Stimulated activated CD4-positive, alpha-beta T cell treated with anti-CD3 and anti-CD28 coated beads, Interleukin-1b, Interleukin-23, amount 100 ng/mL, for 4 hours (primary cell): Measurements from ENCODE around the gene DEPDC4.
"Not testable (repeated sequence)": the region's sequence is repeated elsewhere in the genome, so short reads cannot be mapped to it uniquely, and the experiment has no call there.

Experiments
- DNase-seq, 2 donors: peaks; one replicate each; pipeline ENCODE4 v3.0.0-alpha.2; 2020; ENCODE audit warnings: low read depth in 2 of 2

DEPDC4 gene

DNA sequence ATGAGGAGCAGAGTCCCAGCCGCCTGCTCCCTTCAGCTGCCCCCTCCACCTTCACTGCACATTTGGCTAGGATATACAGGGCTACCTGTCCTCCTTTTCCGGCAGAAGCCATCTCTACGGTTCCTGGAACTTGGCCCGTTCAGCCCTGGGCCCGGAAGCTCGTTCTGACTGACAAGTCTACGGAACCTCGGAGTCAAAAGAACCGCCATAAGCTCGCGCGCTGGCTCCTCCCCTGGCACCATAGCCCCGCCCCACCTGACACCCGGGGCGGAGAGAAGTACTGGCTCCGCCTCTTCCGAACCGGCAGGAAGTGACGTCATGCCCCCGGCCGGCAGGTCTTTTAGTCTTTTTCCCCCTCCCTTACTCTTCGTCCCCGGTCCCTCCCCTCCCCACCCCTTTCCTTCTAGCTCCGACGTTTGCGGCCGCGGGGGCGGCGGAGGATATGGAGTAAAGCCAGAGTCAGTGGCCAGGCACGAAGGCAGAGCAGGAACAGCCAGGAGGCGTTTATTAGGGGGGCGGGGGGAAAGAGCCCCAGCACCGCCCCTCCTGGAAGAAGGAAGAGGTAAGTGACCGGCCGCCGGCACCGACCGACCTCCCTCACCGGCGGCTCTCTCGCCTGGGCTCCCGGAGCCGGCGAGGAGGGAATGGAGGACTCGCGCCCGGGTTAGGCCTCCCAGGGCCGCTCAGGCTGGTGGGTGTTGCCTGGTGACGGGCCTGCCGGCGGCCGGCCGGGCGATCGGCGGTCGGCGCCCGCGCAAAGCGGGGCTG is at the start of gene DEPDC4, which contains the start of gene SCYL2:
DEPDC4 (minus strand) TSS at position 245 of the 768 bp plus-strand sequence; CDS start at position 242, 3 bp downstream.
SCYL2 (plus strand) TSS at position 343 of the 768 bp plus-strand sequence. CDS start 15,794 bp downstream, outside the sequence.
- DNase-seq, result peak; percentile 87 to 92

DNA sequence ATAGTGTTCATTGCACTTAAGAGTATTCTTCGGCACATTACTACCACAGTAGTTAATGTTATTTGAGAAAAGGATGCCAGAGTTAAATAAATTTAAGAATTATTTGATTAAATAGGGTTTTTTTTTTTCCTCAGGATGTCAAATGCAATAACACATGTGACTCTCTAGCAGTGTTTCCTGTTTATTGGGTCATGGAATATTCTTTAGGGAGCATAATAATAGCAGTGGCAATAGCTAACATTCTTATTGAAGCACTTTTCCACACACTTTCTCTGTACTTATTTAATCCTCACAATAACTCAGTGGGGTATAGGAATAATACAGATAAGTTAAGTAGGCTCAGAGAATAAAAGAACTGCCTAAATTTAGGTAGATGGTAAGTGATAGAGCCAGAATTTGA is 44.4 kb upstream of the DEPDC4 start:
- no peak for DNase-seq

DNA sequence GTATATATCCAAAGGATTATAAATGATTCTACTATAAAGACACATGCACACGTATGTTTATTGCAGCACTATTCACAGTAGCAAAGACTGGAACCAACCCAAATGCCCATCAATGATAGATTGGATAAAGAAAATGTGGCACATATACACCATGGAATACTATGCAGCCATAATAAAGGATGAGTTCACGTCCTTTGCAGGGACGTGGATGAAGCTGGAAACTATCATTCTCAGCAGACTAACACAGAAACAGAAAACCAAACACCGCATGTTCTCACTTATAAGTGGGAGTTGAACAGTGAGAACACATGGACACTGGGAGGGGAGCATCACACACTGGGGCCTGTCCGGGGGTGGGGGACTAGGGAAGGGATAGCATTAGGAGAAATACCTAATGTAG is 41.3 kb upstream of the DEPDC4 start:
- DNase-seq, result not testable (repeated sequence)

DNA sequence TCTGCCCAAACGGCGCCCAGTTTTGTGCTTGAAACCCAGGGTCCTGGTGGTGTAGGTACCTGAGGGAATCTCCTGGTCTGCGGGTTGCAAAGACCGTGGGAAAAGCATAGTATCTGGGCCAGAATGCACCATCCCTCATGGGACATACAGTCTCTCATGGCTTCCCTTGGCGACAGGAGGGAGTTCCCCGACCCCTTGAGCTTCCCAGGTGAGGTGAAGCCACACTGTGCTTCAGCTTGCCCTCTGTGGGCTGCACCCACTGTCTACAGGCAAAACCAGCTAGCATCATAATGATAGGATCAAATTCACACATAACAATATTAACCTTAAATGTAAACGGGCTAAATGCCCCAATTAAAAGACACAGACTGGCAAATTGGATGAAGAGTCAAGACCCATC is 37.5 kb upstream of the DEPDC4 start:
- not testable (repeated sequence) for DNase-seq

DNA sequence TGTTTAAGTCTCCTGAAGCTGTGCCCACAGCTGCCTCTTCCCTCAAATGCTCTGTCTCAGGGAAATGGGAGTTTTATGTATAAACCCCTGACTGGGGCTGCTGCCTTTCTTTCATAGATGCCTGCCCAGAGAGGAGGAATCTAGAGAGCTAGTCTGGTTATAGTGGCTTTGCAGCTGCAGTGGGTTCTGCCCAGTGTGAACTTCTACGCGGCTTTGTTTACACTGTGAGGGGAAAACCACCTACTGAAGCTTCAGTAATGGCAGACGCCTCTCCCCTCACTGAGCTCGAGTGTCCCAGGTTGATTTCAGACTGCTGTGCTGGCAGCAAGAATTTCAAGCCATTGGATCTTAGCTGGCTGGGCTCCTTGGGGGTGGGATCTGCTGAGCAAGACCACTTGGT is 37.0 kb upstream of the DEPDC4 start:
- DNase-seq, result no peak

DNA sequence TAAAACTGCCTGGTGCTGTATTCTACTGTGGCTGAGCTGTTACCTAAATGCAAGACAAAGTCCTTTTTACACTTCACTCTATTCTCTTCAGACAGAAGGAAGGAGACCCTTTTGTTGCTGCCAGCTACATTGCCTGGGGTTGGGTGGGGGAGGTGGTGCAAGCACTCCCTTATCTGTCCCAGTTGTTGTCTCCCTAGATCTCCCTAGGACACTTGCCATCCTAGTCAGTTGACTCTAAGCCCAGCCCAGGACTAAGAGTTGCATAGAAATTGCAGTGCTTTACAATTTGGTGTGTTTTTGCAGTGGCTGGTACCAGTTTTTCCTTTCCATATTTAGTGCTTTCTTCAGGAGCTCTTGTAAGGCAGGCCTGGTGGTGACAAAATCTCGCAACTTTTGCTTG is 35.2 kb upstream of the DEPDC4 start:
- no peak for DNase-seq

DNA sequence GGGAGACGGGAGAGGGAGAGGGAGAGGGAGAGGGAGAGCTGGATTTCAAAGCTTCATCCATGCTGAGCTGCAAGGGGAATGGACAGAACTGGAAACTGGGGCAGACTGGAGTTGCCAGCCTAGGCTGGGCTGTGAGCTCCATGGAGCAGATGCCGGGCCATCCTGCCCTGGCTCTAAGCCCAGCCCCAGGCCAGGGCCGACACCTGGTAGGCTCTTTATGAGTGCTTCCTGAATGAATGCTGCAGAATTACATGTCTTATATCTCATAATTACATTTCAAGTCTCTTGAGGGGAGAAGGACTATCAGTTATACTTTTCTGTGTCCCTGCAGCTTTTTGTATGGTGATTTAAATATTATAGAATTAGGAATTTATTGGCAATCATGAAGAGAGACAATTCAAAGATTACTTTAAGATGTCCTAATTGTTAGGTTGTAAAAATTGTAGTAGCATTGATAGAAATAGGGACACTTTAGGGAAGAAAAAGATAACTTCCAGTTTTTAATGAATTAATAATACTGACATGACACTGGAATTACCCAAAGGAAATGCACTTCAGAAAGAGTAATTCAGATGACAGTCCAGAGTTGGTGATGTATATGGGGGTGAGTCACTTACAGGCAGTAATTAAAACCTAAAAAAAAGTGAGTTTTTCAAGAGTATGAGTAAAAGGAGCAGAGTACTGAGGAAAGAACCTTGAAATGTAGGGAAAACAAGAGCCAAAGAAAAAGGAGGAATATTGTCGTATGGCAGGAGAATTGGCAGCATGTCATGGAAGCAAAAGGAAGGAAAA is 29.1 kb upstream of the DEPDC4 start:
- no peak for DNase-seq

DNA sequence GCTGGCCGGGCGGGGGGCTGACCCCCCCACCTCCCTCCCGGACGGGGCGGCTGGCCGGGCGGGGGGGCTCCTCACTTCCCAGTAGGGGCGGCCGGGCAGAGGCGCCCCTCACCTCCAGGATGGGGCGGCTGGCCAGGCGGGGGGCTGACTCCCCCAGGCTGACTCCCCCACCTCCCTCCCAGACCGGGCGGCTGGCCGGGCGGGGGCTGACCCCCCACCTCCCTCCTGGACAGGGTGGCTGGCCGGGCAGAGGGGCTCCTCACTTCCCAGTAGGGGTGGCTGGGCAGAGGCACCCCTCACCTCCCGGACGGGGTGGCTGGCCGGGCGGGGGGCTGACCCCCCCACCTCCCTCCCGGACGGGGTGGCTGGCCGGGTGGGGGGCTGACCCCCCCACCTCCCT is 27.5 kb upstream of the DEPDC4 start:
- not testable (repeated sequence) for DNase-seq

DNA sequence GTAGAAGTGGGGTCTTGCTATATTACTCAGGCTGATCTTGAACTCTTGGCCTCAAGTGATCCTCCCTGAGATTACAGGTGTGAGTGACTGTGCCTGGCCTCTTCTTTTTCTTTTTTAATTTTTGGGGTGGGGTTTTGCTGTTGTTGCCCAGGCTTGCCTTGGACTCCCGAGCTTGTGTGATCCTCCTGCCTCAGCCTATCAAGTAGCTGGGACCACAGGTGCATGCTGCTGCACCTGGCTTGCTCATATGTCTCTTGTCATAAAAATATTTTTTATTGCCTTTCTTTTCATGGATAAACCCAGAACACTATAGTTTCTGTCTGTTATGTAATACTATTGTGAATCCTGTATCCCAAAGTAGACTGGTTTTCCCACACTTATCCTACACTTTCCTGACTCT is 26.1 kb upstream of the DEPDC4 start:
- DNase-seq, result no peak

DNA sequence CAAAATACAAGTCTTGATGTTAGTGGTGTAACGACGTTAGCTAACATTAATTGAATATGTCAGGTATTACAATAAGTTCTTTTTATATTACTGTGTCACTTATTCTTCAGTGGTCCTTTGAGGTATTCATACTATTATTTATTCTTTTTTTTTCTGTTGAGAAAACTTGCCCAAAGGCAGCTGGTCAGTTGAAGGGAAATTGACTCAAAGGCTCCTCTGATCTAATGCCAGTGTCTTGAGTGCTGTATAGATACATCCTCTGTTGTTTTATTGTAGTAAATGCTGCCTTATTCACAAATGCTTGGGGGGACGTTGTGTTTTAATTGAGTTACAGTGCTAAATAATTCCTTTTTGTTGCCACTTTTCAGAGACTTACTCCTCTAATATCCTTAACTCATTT is 23.1 kb upstream of the DEPDC4 start:
- DNase-seq, result no peak

DNA sequence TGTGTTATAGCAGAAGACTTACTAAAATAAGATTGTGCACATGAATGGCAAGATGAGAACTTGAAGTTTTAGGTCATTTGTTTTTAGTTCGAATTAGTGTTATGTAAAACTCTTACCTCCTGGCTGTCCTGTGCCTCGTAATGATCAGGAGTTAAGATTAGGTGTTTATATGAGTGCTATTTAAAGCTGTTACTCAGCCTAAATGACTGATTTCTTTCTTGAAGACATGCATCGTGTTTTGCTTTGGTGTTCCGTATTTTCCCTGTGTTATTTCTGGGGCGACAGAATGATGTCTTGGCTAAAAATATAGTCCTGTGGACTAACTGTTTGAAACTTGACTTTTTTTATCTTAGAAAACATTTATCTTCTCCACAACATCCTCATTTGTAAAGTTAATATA is 22.2 kb upstream of the DEPDC4 start:
- DNase-seq, result no peak

DNA sequence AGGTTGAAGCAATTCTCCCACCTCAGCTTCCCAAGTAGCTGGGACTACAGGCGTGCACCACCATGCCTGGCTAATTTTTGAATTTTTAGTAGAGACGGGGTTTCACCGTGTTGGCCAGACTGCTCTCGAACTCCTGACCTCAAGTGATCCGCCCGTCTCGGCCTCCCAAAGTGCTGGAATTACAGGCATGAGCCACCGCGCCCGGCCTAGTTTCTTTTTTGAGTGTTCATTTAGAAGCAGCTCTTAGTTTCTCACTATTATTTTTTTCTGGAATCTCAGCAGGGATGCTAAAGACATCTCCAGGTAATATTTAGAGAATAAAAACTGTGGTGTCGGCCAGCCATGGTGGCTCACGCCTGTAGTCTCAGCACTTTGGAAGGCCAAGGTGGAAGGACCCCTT is 17.7 kb upstream of the DEPDC4 start:
- not testable (repeated sequence) for DNase-seq

DNA sequence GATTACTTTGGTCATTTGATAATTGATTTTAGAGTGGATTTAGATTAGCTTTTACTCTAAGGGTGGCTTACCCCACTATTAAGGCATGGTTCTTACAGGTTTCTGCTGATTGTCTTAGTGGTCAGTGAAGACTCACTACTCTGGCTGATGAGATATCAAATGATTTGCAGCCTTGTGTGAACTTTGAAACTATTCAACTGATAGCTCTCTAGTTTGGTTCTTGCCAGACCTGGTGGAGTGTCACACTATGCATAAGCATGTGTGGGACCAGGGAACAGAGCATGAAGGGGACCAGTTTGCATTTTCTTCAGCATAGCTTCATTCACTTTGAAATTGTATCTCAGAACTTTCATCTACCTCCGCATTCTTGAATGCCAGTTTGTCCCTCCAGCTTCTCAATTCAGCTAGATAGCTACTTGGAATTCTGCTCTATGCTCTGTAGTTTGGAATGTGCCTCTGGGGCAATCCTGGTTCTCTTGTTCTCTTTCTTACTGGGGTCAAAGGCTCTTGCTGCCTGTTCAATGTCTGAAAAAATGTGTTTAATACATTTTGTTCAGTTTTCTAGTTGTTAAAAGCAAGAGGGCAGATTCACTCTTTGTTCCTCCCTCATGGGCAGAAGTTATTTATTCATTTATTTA is 12.8 kb upstream of the DEPDC4 start:
- no peak for DNase-seq

DNA sequence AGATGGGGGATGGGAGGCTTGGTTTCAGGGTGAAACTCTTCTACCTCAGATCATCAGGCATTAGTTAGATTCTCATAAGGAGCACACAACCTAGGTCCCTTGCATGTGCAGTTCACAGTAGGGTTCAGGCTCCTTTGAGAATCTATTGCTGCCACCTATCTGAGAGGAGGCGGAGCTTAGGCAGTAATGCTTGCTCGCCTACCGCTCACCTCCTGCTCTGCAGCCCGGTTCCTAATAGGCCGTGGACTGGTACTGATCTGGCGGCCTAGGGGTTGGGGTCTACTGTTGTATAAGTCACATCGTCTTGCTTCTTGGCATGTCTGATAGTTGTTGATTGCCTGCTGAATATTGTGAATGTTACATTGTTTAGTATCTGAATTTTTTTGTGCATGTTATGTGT is 12.3 kb upstream of the DEPDC4 start:
- no peak for DNase-seq

DNA sequence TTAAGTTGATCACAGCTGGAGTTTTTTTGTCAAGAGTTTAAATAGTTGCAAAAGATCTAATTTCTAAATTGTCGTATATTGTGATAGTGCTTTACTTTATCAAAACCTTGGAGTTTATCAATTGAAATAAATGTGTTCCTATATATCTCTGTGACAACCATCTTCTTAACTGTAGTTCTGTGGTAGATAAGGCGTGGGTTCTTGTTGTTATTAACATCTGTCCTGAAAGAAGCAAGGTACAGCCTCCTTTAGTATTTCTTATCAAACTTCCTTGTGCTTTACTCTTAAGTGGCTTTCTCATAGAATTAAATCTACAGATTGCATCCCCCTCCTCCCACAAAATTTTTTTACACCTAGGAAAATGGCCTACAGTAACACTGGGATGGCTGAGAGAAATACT is 7.4 kb upstream of the DEPDC4 start:
- no peak for DNase-seq

DNA sequence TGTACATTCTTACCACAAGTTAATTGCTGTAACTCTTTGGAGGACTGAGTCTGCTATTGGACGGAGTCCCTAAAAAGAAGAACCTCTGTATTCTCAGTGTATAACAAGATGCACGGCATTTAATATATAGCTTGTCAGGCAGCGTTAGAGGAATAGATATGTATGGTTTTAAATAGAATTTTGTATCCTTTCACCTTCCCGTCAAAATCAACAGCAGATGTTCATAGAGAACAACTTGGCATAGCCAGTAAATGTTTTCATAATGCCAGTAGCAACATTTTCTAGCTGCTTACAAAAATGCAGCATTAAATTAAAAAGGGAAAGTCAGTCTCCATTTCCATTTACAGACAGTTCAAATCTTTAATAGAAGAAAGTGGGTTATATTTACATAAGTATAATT is 6.9 kb upstream of the DEPDC4 start:
- DNase-seq, result no peak

DNA sequence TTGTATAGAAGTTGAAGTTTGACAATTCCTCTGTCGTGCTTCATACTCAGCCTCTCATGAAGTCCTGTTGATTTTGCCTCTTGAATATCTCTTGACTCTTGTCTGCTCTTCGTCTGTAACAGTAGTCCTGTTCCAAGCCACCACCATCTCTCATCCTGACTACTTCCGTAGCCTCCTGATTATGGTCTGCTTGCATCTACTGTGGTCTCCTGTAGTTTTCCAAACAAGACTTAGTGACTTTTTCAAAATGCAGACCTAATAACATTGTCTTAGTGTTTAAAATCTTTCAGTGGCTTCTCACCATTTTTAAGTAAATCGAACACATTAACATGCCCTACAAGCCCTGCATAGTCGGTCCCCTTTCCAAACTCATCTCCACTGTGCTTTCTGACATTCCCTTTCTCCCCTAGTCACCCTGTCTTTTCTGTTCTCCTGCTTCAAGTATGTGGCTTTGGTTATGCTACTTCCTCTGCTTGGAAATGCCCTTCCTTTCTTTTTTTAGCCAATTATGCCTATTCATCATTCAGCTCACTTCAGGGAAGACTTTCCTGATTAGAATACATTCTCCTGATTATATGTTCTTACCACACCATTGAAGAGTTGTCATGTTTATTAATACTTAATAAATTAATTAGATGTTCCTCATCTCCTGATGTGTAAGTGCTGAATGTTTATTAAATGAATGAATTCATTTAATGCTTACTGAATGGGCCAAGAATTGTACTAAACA is 2.1 kb upstream of the DEPDC4 start:
- no peak for DNase-seq

DNA sequence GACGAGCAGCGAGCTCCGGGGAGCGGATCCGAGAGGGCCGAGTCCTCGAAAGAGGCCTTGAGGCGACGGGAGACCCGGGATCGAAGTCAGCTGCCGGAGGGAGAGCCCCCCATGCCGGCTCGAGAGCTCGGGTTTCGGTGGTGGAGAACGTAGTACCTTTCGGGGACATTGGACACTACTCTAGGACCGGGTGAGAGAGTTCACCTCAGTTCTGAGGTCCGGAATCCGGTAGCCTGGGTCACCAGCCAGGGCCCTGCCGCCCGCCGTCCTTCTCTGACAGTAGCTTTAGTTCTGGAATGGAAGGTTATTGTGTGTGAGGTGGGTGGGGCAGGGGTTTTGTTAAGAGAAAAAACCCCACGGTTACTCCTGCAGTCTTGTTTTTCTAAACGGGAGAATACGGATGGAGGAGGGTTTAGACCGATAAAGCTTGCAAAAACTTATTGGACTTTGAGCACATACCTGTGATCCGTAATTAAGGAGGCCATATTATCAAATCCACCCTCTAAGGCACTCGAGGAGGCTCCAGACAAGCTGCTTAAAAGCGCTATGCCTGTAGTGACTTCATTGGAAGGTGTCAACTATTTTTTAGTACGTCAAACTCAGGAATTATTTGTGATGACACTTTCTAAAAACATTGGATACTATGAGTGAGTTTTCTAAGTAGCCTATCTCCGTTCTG is 863 bp upstream of the DEPDC4 start:
- peak in 1 of 2 donors; percentile 6 for DNase-seq

DNA sequence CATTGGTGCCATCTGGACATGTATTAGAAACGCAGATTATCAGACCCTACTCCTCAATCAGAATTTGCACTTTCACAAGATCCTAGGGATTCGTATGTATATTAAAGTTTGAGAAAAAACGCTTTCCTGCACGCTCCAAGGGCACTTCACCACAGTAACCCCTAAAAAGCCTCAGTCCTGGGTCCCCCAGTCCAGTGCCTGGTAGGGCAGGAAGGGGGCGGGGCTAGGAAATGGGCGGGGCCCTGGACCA is 369 bp downstream of the DEPDC4 start:
- DNase-seq, result peak; percentile 84 to 98

DNA sequence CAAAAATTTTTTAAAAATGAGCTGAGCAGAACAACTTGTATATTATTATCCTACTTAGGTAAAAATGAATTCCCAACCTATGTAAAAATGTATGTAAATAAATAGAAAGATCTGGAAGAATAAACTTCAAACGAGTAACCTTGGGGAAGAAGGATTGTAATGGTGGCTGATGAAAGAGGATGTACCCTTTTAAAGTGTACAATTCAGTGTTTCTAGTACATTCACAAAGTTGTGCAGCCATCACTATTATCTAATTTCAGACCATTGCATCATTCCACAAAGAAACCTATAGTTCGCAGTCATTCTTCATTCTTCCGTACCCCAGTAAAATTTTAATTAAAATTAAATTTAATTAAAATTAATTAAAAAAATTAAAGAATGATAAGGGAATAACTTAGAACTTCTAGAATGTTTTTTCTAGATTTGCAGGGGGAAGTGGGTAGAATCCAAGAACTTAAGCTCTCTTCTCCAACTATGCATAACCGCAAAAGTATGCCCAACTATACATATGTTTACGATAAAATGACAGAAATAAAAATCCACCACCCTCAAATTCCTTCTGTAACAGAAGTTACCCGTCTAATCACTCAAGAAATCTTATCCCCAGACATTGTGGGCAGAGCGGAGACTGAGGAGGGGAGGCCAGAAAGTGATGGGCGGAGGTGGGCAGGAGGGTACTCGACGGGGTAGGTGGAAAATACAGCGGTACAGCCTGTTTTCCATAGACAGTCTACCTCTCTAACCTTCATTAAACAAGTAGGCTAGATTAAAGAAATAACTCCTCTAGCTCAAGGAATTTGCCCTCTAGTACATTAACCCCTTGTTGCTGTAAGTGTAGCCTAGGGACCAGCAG is 921 bp downstream of the DEPDC4 start:
- no peak for DNase-seq

DNA sequence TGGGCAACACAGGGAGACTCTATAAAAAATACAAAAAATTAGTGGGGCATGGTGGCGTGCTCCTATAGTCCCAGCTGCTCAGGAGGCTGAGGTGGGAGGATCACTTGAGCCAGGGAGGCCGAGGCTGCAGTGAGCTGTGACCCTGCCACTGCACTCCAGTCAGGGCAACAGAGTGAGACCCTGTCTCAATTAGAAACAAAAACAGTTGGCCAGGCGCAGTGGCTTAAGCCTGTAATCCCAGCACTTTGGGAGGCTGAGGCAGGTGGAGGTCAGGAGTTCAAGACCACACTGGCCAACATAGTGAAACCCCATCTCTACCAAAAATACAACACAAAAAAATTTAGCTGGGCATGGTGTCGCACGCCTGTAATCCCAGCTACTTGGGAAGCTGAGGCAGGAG is 1.8 kb downstream of the DEPDC4 start:
- not testable (repeated sequence) for DNase-seq
